Ramos (cell line): Measurements from ENCODE around the gene DDX42.

Source experiments
- in situ Hi-C: fragments of 300-500 bp; cut with MboI; formaldehyde crosslinking; loops from one replicate; pipeline ENCODE4 v1.14.3; 2022; ENCODE audit warnings: low sequenced_read_pairs; ENCODE audit not compliant: unreplicated experiment

The DDX42 gene

GRCh38 chr17:63774141-63774968 is at the start of gene DDX42:
Gene DDX42 (plus strand): TSS chr17:63774170. CDS start chr17:63787050, 12,880 bp downstream.
- in situ Hi-C loops = no loop called here

- in situ Hi-C loops = no loop called here
Observed at GRCh38 chr17:63735691-63736090, 38.3 kb upstream of the DDX42 start.

- in situ Hi-C loops = no loop called here
Observed at GRCh38 chr17:63740464-63741142, 33.4 kb upstream of the DDX42 start.

- in situ Hi-C loops = no loop called here
Observed at GRCh38 chr17:63741143-63741407, 32.9 kb upstream of the DDX42 start.

- in situ Hi-C loops = no loop called here
Observed at GRCh38 chr17:63741408-63742173, 32.4 kb upstream of the DDX42 start, which contains the start of gene STRADA. Gene STRADA (minus strand): TSS chr17:63741799. CDS start chr17:63728369, 13,430 bp downstream.

GRCh38 chr17:63751806-63752205 is 22.2 kb upstream of the DDX42 start:
- in situ Hi-C loops = no loop called here

GRCh38 chr17:63752707-63753106 is 21.3 kb upstream of the DDX42 start:
- in situ Hi-C loops = no loop called here

GRCh38 chr17:63753215-63753614 is 20.8 kb upstream of the DDX42 start:
- in situ Hi-C loops = no loop called here

GRCh38 chr17:63754046-63754445 is 19.9 kb upstream of the DDX42 start:
- in situ Hi-C loops = no loop called here

GRCh38 chr17:63758428-63758827 is 15.5 kb upstream of the DDX42 start:
- in situ Hi-C loops = no loop called here

GRCh38 chr17:63760771-63761539 is 13.0 kb upstream of the DDX42 start:
- in situ Hi-C loops = no loop called here

GRCh38 chr17:63762161-63763078 is 11.6 kb upstream of the DDX42 start:
- in situ Hi-C loops = no loop called here

- in situ Hi-C loops = no loop called here
Observed at GRCh38 chr17:63764716-63765115, 9.3 kb upstream of the DDX42 start.

GRCh38 chr17:63766754-63767153 is 7.2 kb upstream of the DDX42 start:
- in situ Hi-C loops = no loop called here

GRCh38 chr17:63768433-63768832 is 5.5 kb upstream of the DDX42 start:
- in situ Hi-C loops = no loop called here

GRCh38 chr17:63772801-63773271 is 1.1 kb upstream of the DDX42 start:
- in situ Hi-C loops = no loop called here

- in situ Hi-C loops = no loop called here
Observed at GRCh38 chr17:63773272-63774140, 464 bp upstream of the DDX42 start, which contains the start of gene CCDC47. Gene CCDC47 (minus strand): TSS chr17:63773597. CDS start chr17:63766175, 7,422 bp downstream.

- in situ Hi-C loops = no loop called here
Observed at GRCh38 chr17:63774969-63775265, 947 bp downstream of the DDX42 start.
